OCI-LY1 (cell line): ENCODE measurements around the gene VIPR2.

ENCODE experiments used
- H2AFZ ChIP-seq: fragments of 200-600 bp; sonication (generic), shearing (Covaris generic); 2 replicates; pipeline ENCODE4 v1.6.0; 2014; ENCODE audit warnings: antibody characterized with exemption, mild to moderate bottlenecking, low read length
- H3F3A ChIP-seq: fragments of 200-600 bp; sonication (generic), shearing (Covaris generic); 2 replicates; pipeline ENCODE4 v1.6.0; 2014; ENCODE audit warnings: mild to moderate bottlenecking, antibody characterized with exemption, low read length, moderate library complexity; ENCODE audit not compliant: insufficient read depth
- H3K27ac ChIP-seq: fragments of 200-600 bp; sonication (generic); 2 replicates; pipeline ENCODE4 v1.5.1; 2014; ENCODE audit warnings: low read length, mixed run types, mild to moderate bottlenecking, low read depth; ENCODE audit not compliant: poor library complexity, severe bottlenecking
- H3K27me3 ChIP-seq: fragments of 200-600 bp; sonication (generic); 2 replicates; pipeline ENCODE4 v1.6.0; 2014; ENCODE audit warnings: antibody characterized with exemption, mild to moderate bottlenecking, low read length, moderate library complexity; ENCODE audit not compliant: insufficient read depth
- H3K36me3 ChIP-seq: fragments of 200-600 bp; sonication (generic); 2 replicates; pipeline ENCODE4 v1.6.1; 2014; ENCODE audit warnings: mild to moderate bottlenecking, antibody characterized with exemption, low read length, moderate library complexity, mixed read lengths; ENCODE audit not compliant: insufficient read depth
- H3K4me1 ChIP-seq: fragments of 200-600 bp; sonication (generic); 2 replicates; pipeline ENCODE4 v1.5.1; 2014; ENCODE audit warnings: mild to moderate bottlenecking, low read length, moderate library complexity; ENCODE audit not compliant: insufficient read depth, severe bottlenecking
- H3K4me2 ChIP-seq: fragments of 200-600 bp; sonication (generic), shearing (Covaris generic); 2 replicates; pipeline ENCODE4 v1.6.1; 2014; ENCODE audit warnings: low read length
- H3K4me3 ChIP-seq: fragments of 200-600 bp; sonication (generic); 2 replicates; pipeline ENCODE4 v1.5.1; 2014; ENCODE audit warnings: low read length, low read depth, mild to moderate bottlenecking, mixed read lengths; ENCODE audit not compliant: poor library complexity, severe bottlenecking
- H3K79me2 ChIP-seq: fragments of 200-600 bp; shearing (Covaris generic); 2 replicates; pipeline ENCODE4 v1.6.1; 2016; ENCODE audit warnings: mixed run types, low read length, mixed read lengths; ENCODE audit not compliant: insufficient read depth
- H3K9ac ChIP-seq: fragments of 200-600 bp; sonication (generic), shearing (Covaris generic); 2 replicates; pipeline ENCODE4 v1.6.1; 2014; ENCODE audit warnings: mild to moderate bottlenecking, low read length, mixed read lengths
- H3K9me2 ChIP-seq: fragments of 200-600 bp; sonication (generic), shearing (Covaris generic); 2 replicates; pipeline ENCODE4 v1.6.1; 2014; ENCODE audit warnings: low read depth, mild to moderate bottlenecking, low read length, mixed read lengths
- H3K9me3 ChIP-seq: fragments of 200-600 bp; shearing (Covaris generic); 2 replicates; pipeline ENCODE4 v1.6.1; 2014; ENCODE audit warnings: low read length, mixed read lengths
- H4K20me1 ChIP-seq: fragments of 200-600 bp; sonication (generic), shearing (Covaris generic); 2 replicates; pipeline ENCODE4 v1.6.0; 2016; ENCODE audit warnings: mild to moderate bottlenecking, low read length; ENCODE audit not compliant: insufficient read depth
- CTCF ChIP-seq: fragments of 200-600 bp; sonication (generic), shearing (Covaris generic); IDR thresholded peaks from 2 replicates; pipeline ENCODE4 v1.5.1; 2017; ENCODE audit warnings: mild to moderate bottlenecking, antibody characterized with exemption, low read length, moderate library complexity, mixed read lengths
- EZH2 ChIP-seq: fragments of 200-600 bp; sonication (generic), shearing (Covaris generic); IDR thresholded peaks from 2 replicates; pipeline ENCODE4 v1.8.0; 2017; ENCODE audit warnings: borderline replicate concordance, mixed run types, mild to moderate bottlenecking, antibody characterized with exemption, low read length, moderate library complexity, mixed read lengths

Gene VIPR2

GRCh38 chr7:159063046-159063840, 81.4 kb downstream of the VIPR2 start:
- Histone ChIP-seq H3K9ac (no peak overlapping the region), H3F3A (no peaks in the 10 kb centered on the region), H4K20me1 (no peaks in the 10 kb centered on the region), H3K4me3 (no peak overlapping the region), H3K79me2 (no peaks in the 10 kb centered on the region), H3K27me3 (0 out of 2 replicates have a peak, but pooled peaks cover 4% of the 10 kb centered on the region), H3K9me3 (no peaks in the 10 kb centered on the region), H3K4me1 (no peaks in the 10 kb centered on the region), H2AFZ (no peak overlapping the region), H3K4me2 (no peak overlapping the region), H3K36me3 (no peaks in the 10 kb centered on the region), H3K27ac (no peak overlapping the region), H3K9me2 (no peaks in the 10 kb centered on the region)
- TF ChIP-seq CTCF (no peak), EZH2 (no peak)

GRCh38 chr7:159062569-159062968, 82.1 kb downstream of the VIPR2 start:
- Histone ChIP-seq H3K4me1 (no peaks in the 10 kb centered on the region), H4K20me1 (no peaks in the 10 kb centered on the region), H3K27ac (no peak overlapping the region), H3K9me2 (no peaks in the 10 kb centered on the region), H3K36me3 (no peaks in the 10 kb centered on the region), H3K9me3 (no peaks in the 10 kb centered on the region), H3K9ac (no peak overlapping the region), H3K27me3 (0 out of 2 replicates have a peak, but pooled peaks cover 4% of the 10 kb centered on the region), H2AFZ (no peak overlapping the region), H3K4me2 (no peak overlapping the region), H3F3A (no peaks in the 10 kb centered on the region), H3K4me3 (no peak overlapping the region), H3K79me2 (no peaks in the 10 kb centered on the region)
- TF ChIP-seq CTCF, result no peak
- TF ChIP-seq EZH2, result no peak

- Histone ChIP-seq H3K36me3 (no peaks in the 10 kb centered on the region), H3K9ac (no peak overlapping the region), H3K9me2 (no peaks in the 10 kb centered on the region), H4K20me1 (no peaks in the 10 kb centered on the region), H3F3A (no peaks in the 10 kb centered on the region), H3K9me3 (no peaks in the 10 kb centered on the region), H3K4me3 (no peak overlapping the region), H3K79me2 (no peaks in the 10 kb centered on the region), H3K4me2 (no peak overlapping the region), H3K27ac (no peak overlapping the region), H3K4me1 (no peaks in the 10 kb centered on the region), H2AFZ (no peak overlapping the region), H3K27me3 (0 out of 2 replicates have a peak, but pooled peaks cover 2% of the 10 kb centered on the region)
- TF ChIP-seq EZH2 (no peak), CTCF (no peak)
Measured at GRCh38 chr7:159061674-159062212, 82.9 kb downstream of the VIPR2 start.
